BLaER1 treated with 17β-estradiol and CSF1 and Interleukin-3, amounts not matched to agents 10 nM and 100 nM (cell line): Measurements from ENCODE around the gene SLC22A31.
A peak's percentile ranks its signal among the peaks of the same experiment; 100 is the strongest.

Experiments
- H3K27ac ChIP-seq, 11 experiments: shearing (Covaris generic); formaldehyde crosslinking; 2 replicates each; pipeline ENCODE4 v1.8.1; 2022
- H3K27me3 ChIP-seq, 11 experiments: shearing (Covaris generic); formaldehyde crosslinking; 2 replicates each; pipeline ENCODE4 v1.8.1; 2022
- H3K36me3 ChIP-seq, 11 experiments: shearing (Covaris generic); formaldehyde crosslinking; 2 replicates each; pipeline ENCODE4 v1.8.1; 2022
- H3K4me1 ChIP-seq, 10 experiments: shearing (Covaris generic); formaldehyde crosslinking; 2 replicates each; pipeline ENCODE4 v1.8.1; 2022
- H3K4me2 ChIP-seq, 11 experiments: shearing (Covaris generic); formaldehyde crosslinking; 2 replicates each; pipeline ENCODE4 v1.8.1; 2022
- H3K4me3 ChIP-seq, 10 experiments: shearing (Covaris generic); formaldehyde crosslinking; 2 replicates each; pipeline ENCODE4 v1.8.1; 2022
- H3K9ac ChIP-seq, 11 experiments: shearing (Covaris generic); formaldehyde crosslinking; 2 replicates each; pipeline ENCODE4 v1.8.1; 2022
- H3K9me3 ChIP-seq, 11 experiments: shearing (Covaris generic); formaldehyde crosslinking; replicated peaks in 1 of 11; 2 replicates each; pipeline ENCODE4 v1.8.1; 2022
- H4K20me1 ChIP-seq, 11 experiments: shearing (Covaris generic); formaldehyde crosslinking; 2 replicates each; pipeline ENCODE4 v1.8.1; 2022
- Cebpa-rat ChIP-seq, 11 experiments: shearing (Covaris generic); IDR thresholded peaks; 2 replicates each; pipeline ENCODE4 v1.8.1; 2022

SLC22A31 gene

GRCh38 chr16:89156740-89157645, 43.3 kb downstream of the SLC22A31 start:
- H3K36me3 ChIP-seq = peaks cover 3 to 11% (median 8%) of the 10 kb centered on the region in 11 experiments; a peak in 17 of 22 replicates
- H3K4me1 ChIP-seq = peaks cover 41 to 95% (median 84%) of the 10 kb centered on the region in 10 experiments

GRCh38 chr16:89155851-89156739, 44.2 kb downstream of the SLC22A31 start:
- no peak for TF ChIP-seq Cebpa-rat (IDR thresholded peaks at IDR 0.05)
- no peak overlapping the region for H3K4me3 ChIP-seq
- H3K4me2 ChIP-seq = peak overlapping the region; percentile 40 to 82 (median 67); a peak in 21 of 22 replicates
- 0 out of 22 replicates have a peak, but pooled peaks cover 0 to 3% (median 0%) of the 10 kb centered on the region in 11 experiments for H3K9me3 ChIP-seq
- H3K27ac ChIP-seq = peak overlapping the region in 2 of 11 experiments; percentile 10 to 13; a peak in 2 of 22 replicates
- H3K36me3 ChIP-seq = peaks cover 12 to 20% (median 17%) of the 10 kb centered on the region in 11 experiments; a peak in 21 of 22 replicates
- H4K20me1 ChIP-seq = peaks cover 0 to 42% (median 18%) of the 10 kb centered on the region in 11 experiments; a peak in 15 of 22 replicates
- H3K4me1 ChIP-seq = peaks cover 41 to 87% (median 75%) of the 10 kb centered on the region in 10 experiments
- H3K9ac ChIP-seq = peak overlapping the region in 4 of 11 experiments; percentile 12 to 42 (median 25); a peak in 7 of 22 replicates
- H3K27me3 ChIP-seq = peaks cover 0 to 23% (median 0%) of the 10 kb centered on the region in 11 experiments; a peak in 6 of 22 replicates

More at GRCh38 chr16:89156740-89157645, 43.3 kb downstream of the SLC22A31 start:
- H3K9me3 ChIP-seq = 0 out of 22 replicates have a peak, but pooled peaks cover 0 to 3% (median 0%) of the 10 kb centered on the region in 11 experiments
- TF ChIP-seq Cebpa-rat (IDR thresholded peaks at IDR 0.05) = no peak
- no peak overlapping the region for H3K27ac ChIP-seq
- H3K9ac ChIP-seq = peak overlapping the region in 4 of 11 experiments; percentile 12 to 42 (median 25); a peak in 4 of 22 replicates
- H4K20me1 ChIP-seq = peaks cover 0 to 42% (median 18%) of the 10 kb centered on the region in 11 experiments; a peak in 15 of 22 replicates
- H3K4me2 ChIP-seq = peak overlapping the region in 10 of 11 experiments; percentile 40 to 82 (median 69); a peak in 20 of 22 replicates
- H3K27me3 ChIP-seq = peaks cover 0 to 23% (median 0%) of the 10 kb centered on the region in 11 experiments; a peak in 6 of 22 replicates
- H3K4me3 ChIP-seq = no peak overlapping the region

- Histone ChIP-seq H3K9me3 (peaks cover 0 to 9% (median 1%) of the 10 kb centered on the region in 11 experiments; a peak in 11 of 22 replicates), H3K27ac (peak overlapping the region in 6 of 11 experiments; percentile 1 to 40 (median 28); a peak in 6 of 22 replicates), H3K27me3 (peaks cover 0 to 23% (median 0%) of the 10 kb centered on the region in 11 experiments; a peak in 6 of 22 replicates), H3K36me3 (peaks cover 21 to 29% (median 26%) of the 10 kb centered on the region in 11 experiments), H3K4me2 (peak overlapping the region; percentile 42 to 82 (median 67)), H3K4me1 (peaks cover 45 to 80% (median 74%) of the 10 kb centered on the region in 10 experiments), H3K4me3 (no peak overlapping the region), H4K20me1 (peaks cover 0 to 42% (median 18%) of the 10 kb centered on the region in 11 experiments; a peak in 15 of 22 replicates), H3K9ac (peak overlapping the region in 7 of 11 experiments; percentile 3 to 63 (median 40); a peak in 10 of 22 replicates)
- TF ChIP-seq Cebpa-rat (IDR thresholded peaks at IDR 0.05) = no peak
Measured at GRCh38 chr16:89155184-89155679, 45.1 kb downstream of the SLC22A31 start.

- Histone ChIP-seq H3K9me3 (peaks cover 4 to 16% (median 8%) of the 10 kb centered on the region in 11 experiments), H3K4me3 (no peak overlapping the region), H3K4me1 (peaks cover 46 to 75% (median 69%) of the 10 kb centered on the region in 10 experiments), H3K27ac (peak overlapping the region in 3 of 11 experiments; percentile 23 to 40 (median 38); a peak in 3 of 22 replicates), H3K4me2 (peak overlapping the region; percentile 42 to 82 (median 67)), H3K36me3 (peaks cover 27 to 35% (median 32%) of the 10 kb centered on the region in 11 experiments), H3K27me3 (peaks cover 0 to 19% (median 0%) of the 10 kb centered on the region in 11 experiments; a peak in 6 of 22 replicates), H4K20me1 (peaks cover 0 to 42% (median 18%) of the 10 kb centered on the region in 11 experiments; a peak in 15 of 22 replicates), H3K9ac (peak overlapping the region in 5 of 11 experiments; percentile 4 to 63 (median 40); a peak in 7 of 22 replicates)
- TF ChIP-seq Cebpa-rat (IDR thresholded peaks at IDR 0.05) = no peak
Measured at GRCh38 chr16:89154390-89155183, 45.8 kb downstream of the SLC22A31 start.

GRCh38 chr16:89153848-89154271, 46.5 kb downstream of the SLC22A31 start:
- peaks cover 0 to 42% (median 18%) of the 10 kb centered on the region in 11 experiments; a peak in 15 of 22 replicates for H4K20me1 ChIP-seq
- peaks cover 41 to 67% (median 61%) of the 10 kb centered on the region in 10 experiments for H3K4me1 ChIP-seq
- H3K27ac ChIP-seq = no peak overlapping the region
- H3K4me3 ChIP-seq = no peak overlapping the region
- peak overlapping the region in 1 of 11 experiments; percentile 13; a peak in 1 of 22 replicates for H3K9ac ChIP-seq
- TF ChIP-seq Cebpa-rat (IDR thresholded peaks at IDR 0.05) = no peak
- peaks cover 0 to 11% (median 0%) of the 10 kb centered on the region in 11 experiments; a peak in 6 of 22 replicates for H3K27me3 ChIP-seq
- H3K4me2 ChIP-seq = peak overlapping the region in 10 of 11 experiments; percentile 42 to 82 (median 69); a peak in 19 of 22 replicates
- H3K9me3 ChIP-seq = peaks cover 11 to 23% (median 15%) of the 10 kb centered on the region in 11 experiments
- H3K36me3 ChIP-seq = peaks cover 34 to 42% (median 39%) of the 10 kb centered on the region in 11 experiments

- TF ChIP-seq Cebpa-rat (IDR thresholded peaks at IDR 0.05) = no peak
- Histone ChIP-seq H3K9ac (no peak overlapping the region), H3K4me3 (no peak overlapping the region), H3K36me3 (peaks cover 42 to 50% (median 47%) of the 10 kb centered on the region in 11 experiments), H3K9me3 (peaks cover 19 to 31% (median 23%) of the 10 kb centered on the region in 11 experiments), H3K27ac (no peak overlapping the region), H3K4me1 (peaks cover 41 to 60% (median 55%) of the 10 kb centered on the region in 10 experiments), H3K27me3 (peaks cover 0 to 10% (median 0%) of the 10 kb centered on the region in 11 experiments; a peak in 2 of 22 replicates), H4K20me1 (peaks cover 0 to 42% (median 18%) of the 10 kb centered on the region in 11 experiments; a peak in 15 of 22 replicates), H3K4me2 (peak overlapping the region; percentile 27 to 82 (median 67); a peak in 20 of 22 replicates)
Measured at GRCh38 chr16:89152831-89153700, 47.3 kb downstream of the SLC22A31 start.
